GM18505 (cell line): ENCODE results near the gene TRAF3IP1.

Experiments
- ATAC-seq: cut with Tn5 transposase; IDR thresholded peaks from one replicate; pipeline ENCODE4 v1.9.1; 2021; ENCODE audit not compliant: unreplicated experiment
- POLR2A ChIP-seq: IDR thresholded peaks from 4 replicates; pipeline ENCODE4 v1.6.1; 2011; ENCODE audit warnings: borderline replicate concordance; ENCODE audit not compliant: insufficient read depth, insufficient read length; ENCODE audit errors: extremely low read depth

TRAF3IP1 gene

DNA sequence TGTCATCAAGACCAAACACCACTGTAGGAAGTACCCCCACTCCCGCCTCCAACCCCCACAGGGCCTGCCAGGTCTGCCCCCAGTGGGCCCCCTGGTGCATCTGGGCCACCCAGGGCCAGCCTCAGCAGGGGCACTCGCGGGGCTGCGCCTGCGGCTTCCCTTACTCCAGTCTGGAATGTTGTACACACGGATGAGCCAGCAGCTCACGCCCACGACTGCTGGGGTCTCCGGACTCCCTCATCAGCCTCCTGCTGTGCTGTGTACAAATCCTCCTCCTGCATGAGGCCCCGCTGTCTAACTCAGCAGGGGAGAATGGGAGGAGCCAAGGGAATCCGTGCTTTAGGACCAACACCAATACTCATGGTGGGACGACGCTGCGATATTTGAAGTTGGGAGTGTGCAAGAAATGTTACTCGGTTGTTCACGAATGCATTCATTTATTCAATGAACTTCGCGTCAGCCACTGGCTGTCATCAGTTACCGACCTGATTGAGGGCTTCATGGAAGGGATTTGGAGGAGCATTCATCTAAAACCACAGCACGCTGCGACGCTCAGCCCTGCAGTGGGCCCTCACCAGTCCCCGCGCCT lies 105.8 kb downstream of the TRAF3IP1 start:
- no peak for ATAC-seq
- TF ChIP-seq POLR2A: no peak

- ATAC-seq: peak; percentile 80
- TF ChIP-seq POLR2A: peak; percentile 90
Observed at GRCh38 chr2:238426568-238427434, 106.5 kb downstream of the TRAF3IP1 start, which contains the start of gene ASB1. TSS of gene ASB1 (plus strand) at chr2:238426927. CDS start at chr2:238427071, 144 bp downstream.

DNA sequence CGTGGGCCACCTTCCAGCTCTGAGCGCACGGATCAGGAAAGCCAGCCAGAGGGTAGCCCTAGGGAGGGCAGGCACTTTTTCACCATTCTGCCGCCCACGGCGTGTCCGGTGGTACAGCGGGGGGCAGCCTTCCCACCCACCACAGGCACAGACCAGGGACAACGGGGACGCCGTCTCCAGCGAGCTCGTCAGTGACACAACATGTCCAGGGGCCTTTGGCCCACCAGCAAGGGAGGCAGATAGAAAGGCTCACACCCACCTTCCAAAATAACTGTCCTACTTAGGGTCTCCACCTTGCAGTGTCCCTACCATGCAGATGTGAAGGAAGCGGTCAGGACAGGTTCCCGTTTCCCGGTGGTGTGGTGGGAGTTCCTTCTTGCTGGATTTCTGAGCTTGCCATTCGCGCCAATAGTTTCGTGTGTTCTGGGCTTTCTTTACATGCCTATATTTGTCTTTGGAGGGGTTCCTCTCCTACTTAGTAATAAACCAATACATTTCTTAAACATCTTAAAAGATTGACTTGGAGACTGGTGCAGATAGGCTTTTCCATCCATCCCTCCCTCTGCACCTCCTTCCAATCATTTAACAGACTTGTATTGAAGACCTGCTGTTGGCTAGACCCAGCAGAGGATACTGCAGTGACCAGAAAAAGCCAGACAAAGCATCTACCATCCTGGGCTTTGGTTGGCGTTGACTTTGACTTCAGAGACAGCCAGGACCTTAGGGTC lies 107.3 kb downstream of the TRAF3IP1 start:
- no peak for TF ChIP-seq POLR2A
- ATAC-seq: peak; percentile 2

DNA sequence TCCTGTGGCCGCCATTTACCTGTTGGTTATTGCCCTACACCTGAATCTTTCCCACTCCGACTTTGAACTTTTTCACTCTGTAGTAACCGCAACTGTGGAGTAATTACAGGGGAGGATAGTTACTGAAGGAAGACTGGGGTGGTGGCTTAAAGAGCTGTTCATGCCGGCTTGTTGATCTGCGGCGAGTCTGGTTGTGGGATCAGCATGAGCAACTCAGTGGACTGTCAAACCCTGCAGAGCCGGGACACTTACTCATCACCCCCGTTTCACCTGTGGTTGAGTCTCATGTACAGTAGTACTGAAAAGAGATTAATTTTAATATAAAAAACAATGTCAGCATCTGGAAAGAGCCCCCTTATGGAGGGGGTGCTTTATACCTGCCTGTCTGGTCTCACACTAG lies 108.5 kb downstream of the TRAF3IP1 start:
- no peak for TF ChIP-seq POLR2A
- ATAC-seq: no peak

GRCh38 chr2:238430781-238431180 lies 110.5 kb downstream of the TRAF3IP1 start:
- no peak for ATAC-seq
- TF ChIP-seq POLR2A: no peak

- no peak for ATAC-seq
- no peak for TF ChIP-seq POLR2A
Observed at GRCh38 chr2:238431456-238431855, 111.1 kb downstream of the TRAF3IP1 start.

GRCh38 chr2:238433300-238433915 lies 113.1 kb downstream of the TRAF3IP1 start:
- TF ChIP-seq POLR2A: no peak
- ATAC-seq: no peak

DNA sequence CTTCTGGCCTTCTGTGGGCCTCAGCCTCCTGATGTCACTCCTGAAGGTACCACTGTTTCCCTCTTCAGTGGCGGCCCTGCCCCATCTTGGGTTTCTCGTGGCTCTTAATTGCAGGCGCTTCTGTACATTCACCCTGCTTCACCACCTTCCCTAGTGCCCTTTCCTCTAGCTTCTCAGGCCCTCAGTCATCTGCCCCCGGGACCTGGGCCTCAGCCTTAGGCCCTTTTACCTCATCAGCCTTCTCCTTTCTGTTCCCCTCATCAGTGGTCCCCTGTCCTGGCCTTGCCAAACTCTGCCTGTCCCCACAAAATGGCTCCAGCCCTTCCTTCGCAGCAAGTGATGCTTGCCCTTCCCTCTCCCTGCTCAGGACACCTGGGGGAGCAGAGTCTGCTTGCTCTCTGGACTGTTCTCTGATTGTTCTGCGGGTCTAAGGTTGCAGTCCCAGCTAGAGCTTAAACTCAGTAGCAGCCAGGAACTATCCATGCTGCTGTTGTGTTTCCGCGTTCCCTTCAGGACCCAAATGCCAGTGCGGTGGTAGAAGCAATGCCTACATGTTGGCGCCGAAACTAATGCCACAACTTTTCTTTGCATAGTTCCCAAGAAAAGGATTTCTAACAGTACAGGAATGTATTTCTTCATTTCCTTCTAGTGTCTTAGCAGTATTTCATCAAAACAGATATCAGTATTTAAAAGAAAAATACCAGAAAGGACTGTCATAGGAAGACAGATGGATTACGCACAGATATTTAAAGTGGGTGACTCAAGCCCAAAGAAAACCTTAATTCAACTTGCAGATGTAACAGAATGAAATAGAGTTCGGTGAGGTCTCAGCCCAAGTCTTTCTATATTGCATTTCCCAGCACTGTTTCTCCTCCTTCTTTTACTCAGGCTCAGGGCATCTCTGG lies 113.9 kb downstream of the TRAF3IP1 start:
- no peak for TF ChIP-seq POLR2A

GRCh38 chr2:238434846-238435751 lies 114.8 kb downstream of the TRAF3IP1 start:
- TF ChIP-seq POLR2A: no peak

More for the DNA sequence above, 113.9 kb downstream of the TRAF3IP1 start:
- ATAC-seq: no peak

GRCh38 chr2:238435752-238436096 lies 115.4 kb downstream of the TRAF3IP1 start:
- no peak for ATAC-seq
- no peak for TF ChIP-seq POLR2A

More at GRCh38 chr2:238434846-238435751, 114.8 kb downstream of the TRAF3IP1 start:
- ATAC-seq: no peak

DNA sequence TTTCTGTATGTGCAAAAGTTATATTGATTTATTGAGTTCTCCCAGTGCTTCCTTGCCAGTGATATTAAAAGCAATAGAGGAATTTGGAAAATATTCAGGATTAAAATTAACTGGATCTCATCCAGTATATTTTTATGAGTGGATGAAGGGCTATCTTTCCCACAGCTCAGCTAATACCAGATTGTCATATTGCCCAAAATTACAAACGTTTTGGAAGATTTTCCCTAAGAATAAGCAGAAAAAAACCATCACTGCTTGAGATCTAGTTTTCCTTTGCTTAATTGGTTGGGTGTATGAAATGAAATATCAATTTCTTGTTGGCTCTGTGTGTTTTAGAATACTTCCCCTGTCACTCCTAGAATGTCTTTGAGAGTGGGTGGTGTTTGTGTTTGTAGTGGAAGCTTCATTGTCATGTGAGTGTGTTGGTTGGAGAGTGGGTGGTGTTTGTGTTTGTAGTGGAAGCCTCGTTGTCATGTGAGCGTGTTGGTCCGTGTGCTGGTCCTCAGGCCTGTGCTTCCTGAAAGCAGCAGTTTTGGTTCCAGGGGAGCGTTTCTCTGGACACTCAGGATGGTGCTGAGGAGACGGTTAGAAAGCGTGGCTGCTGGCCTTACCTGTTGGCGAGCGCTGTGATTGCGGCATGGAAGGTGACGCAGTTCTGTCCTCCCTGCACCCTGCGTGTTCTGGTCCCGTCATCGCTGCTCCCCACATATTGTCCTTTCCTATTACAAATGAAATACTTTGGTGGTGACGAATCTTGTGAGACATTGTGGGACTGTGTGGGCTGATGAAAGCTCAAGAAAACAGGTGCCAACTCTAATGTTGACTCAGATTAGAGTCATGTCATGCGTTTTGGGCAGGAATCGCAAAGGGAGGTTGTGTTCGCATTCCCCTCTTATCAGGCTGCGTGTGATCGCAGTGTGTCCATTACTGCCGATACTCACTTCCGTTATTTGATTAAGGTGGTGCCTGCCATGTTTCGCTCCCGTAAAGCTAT lies 118.8 kb downstream of the TRAF3IP1 start:
- no peak for ATAC-seq
- no peak for TF ChIP-seq POLR2A

DNA sequence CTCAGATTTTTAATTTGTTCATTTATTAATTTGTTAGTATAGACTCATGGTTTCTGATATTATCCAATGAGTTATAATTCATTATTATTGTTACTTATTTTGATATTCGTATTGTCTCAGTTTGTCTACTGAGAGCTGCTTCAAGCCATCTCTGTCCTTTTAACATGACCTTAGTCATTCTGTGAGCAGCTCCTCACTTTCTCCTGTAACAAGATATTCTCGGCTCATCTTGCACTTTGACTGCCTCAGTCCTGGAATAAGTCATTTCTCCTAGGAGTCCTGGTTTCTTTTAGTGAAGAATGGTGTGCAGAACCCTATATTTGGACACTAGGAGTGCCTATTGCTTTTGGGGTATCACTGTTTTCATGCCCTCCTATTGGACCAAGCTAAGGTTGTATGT lies 119.6 kb downstream of the TRAF3IP1 start:
- TF ChIP-seq POLR2A: no peak
- ATAC-seq: no peak
